ENCODE data around the gene IRF4.

IRF4 gene

GRCh38 chr6:391559-392440 lies at the start of gene IRF4:
Gene IRF4, plus strand, starts transcription at chr6:391752. Its CDS starts 1,401 bp downstream, at chr6:393153.
- 0 out of 2 replicates have a peak, but pooled peaks cover 2% of the 10 kb centered on the region for H3K4me1 ChIP-seq (ENCODE audit: insufficient read depth, low read length)
- peaks cover 91% of the 10 kb centered on the region for H3K27me3 ChIP-seq (ENCODE audit: insufficient read depth, low read length)
- H3K9ac ChIP-seq (ENCODE audit: low read depth, low read length): no peak within 1 kb of the TSS

GRCh38 chr6:341914-342831 lies 49.4 kb upstream of the IRF4 start:
- Histone ChIP-seq H3K9me3 (ENCODE audit: insufficient read depth, low read depth, low read length) (no peaks in the 10 kb centered on the region), H3K27me3 (ENCODE audit: insufficient read depth, low read length) (no peaks in the 10 kb centered on the region), H3K9ac (ENCODE audit: low read depth, low read length) (no peak overlapping the region), H3K27ac (ENCODE audit: low read length) (no peak overlapping the region), H3K4me1 (ENCODE audit: insufficient read depth, low read length) (no peaks in the 10 kb centered on the region), H3K36me3 (ENCODE audit: insufficient read depth, low read depth, low read length) (no peaks in the 10 kb centered on the region), H3K4me3 (ENCODE audit: low read length) (no peak overlapping the region)

More at GRCh38 chr6:391559-392440, at the start of gene IRF4:
- H3K36me3 ChIP-seq (ENCODE audit: insufficient read depth, low read depth, low read length): no peaks in the 10 kb centered on the region
- H3K4me3 ChIP-seq (ENCODE audit: low read length): peak within 1 kb of the TSS; percentile 67
- no peaks in the 10 kb centered on the region for H3K9me3 ChIP-seq (ENCODE audit: insufficient read depth, low read depth, low read length)
- no peak within 1 kb of the TSS for H3K27ac ChIP-seq (ENCODE audit: low read length)

- Histone ChIP-seq H3K36me3 (ENCODE audit: insufficient read depth, low read depth, low read length) (no peaks in the 10 kb centered on the region), H3K9ac (ENCODE audit: low read depth, low read length) (no peak overlapping the region), H3K27ac (ENCODE audit: low read length) (no peak overlapping the region), H3K4me3 (ENCODE audit: low read length) (no peak overlapping the region), H3K9me3 (ENCODE audit: insufficient read depth, low read depth, low read length) (no peaks in the 10 kb centered on the region), H3K27me3 (ENCODE audit: insufficient read depth, low read length) (no peaks in the 10 kb centered on the region), H3K4me1 (ENCODE audit: insufficient read depth, low read length) (no peaks in the 10 kb centered on the region)
Observed at GRCh38 chr6:342832-343179, 48.7 kb upstream of the IRF4 start.

- no peaks in the 10 kb centered on the region; the same call in 1 of the 2 replicates for H3K36me3 ChIP-seq (ENCODE audit: insufficient read depth, low read depth, low read length)
- H3K27me3 ChIP-seq (ENCODE audit: insufficient read depth, low read length): no peaks in the 10 kb centered on the region
- no peak overlapping the region for H3K4me3 ChIP-seq (ENCODE audit: low read length)
- H3K4me1 ChIP-seq (ENCODE audit: insufficient read depth, low read length): no peaks in the 10 kb centered on the region
- no peaks in the 10 kb centered on the region for H3K9me3 ChIP-seq (ENCODE audit: insufficient read depth, low read depth, low read length)
- no peak overlapping the region for H3K27ac ChIP-seq (ENCODE audit: low read length)
- no peak overlapping the region for H3K9ac ChIP-seq (ENCODE audit: low read depth, low read length)
Observed at GRCh38 chr6:343226-343935, 48.2 kb upstream of the IRF4 start.

GRCh38 chr6:343960-344815 lies 47.4 kb upstream of the IRF4 start:
- H3K36me3 ChIP-seq (ENCODE audit: insufficient read depth, low read depth, low read length): no peaks in the 10 kb centered on the region; the same call in 1 of the 2 replicates
- H3K27me3 ChIP-seq (ENCODE audit: insufficient read depth, low read length): no peaks in the 10 kb centered on the region
- H3K9ac ChIP-seq (ENCODE audit: low read depth, low read length): no peak overlapping the region
- H3K27ac ChIP-seq (ENCODE audit: low read length): no peak overlapping the region
- H3K4me3 ChIP-seq (ENCODE audit: low read length): no peak overlapping the region
- no peaks in the 10 kb centered on the region for H3K4me1 ChIP-seq (ENCODE audit: insufficient read depth, low read length)
- H3K9me3 ChIP-seq (ENCODE audit: insufficient read depth, low read depth, low read length): no peaks in the 10 kb centered on the region

GRCh38 chr6:344816-345340 lies 46.7 kb upstream of the IRF4 start:
- H3K9me3 ChIP-seq (ENCODE audit: insufficient read depth, low read depth, low read length): no peaks in the 10 kb centered on the region
- no peaks in the 10 kb centered on the region for H3K27me3 ChIP-seq (ENCODE audit: insufficient read depth, low read length)
- H3K36me3 ChIP-seq (ENCODE audit: insufficient read depth, low read depth, low read length): no peaks in the 10 kb centered on the region; the same call in 1 of the 2 replicates
- no peak overlapping the region for H3K9ac ChIP-seq (ENCODE audit: low read depth, low read length)
- H3K4me1 ChIP-seq (ENCODE audit: insufficient read depth, low read length): no peaks in the 10 kb centered on the region
- H3K27ac ChIP-seq (ENCODE audit: low read length): no peak overlapping the region
- no peak overlapping the region for H3K4me3 ChIP-seq (ENCODE audit: low read length)

GRCh38 chr6:345747-346385 lies 45.7 kb upstream of the IRF4 start:
- H3K9me3 ChIP-seq (ENCODE audit: insufficient read depth, low read depth, low read length): no peaks in the 10 kb centered on the region
- no peaks in the 10 kb centered on the region for H3K27me3 ChIP-seq (ENCODE audit: insufficient read depth, low read length)
- H3K36me3 ChIP-seq (ENCODE audit: insufficient read depth, low read depth, low read length): no peaks in the 10 kb centered on the region; the same call in 1 of the 2 replicates
- no peak overlapping the region for H3K27ac ChIP-seq (ENCODE audit: low read length)
- H3K4me1 ChIP-seq (ENCODE audit: insufficient read depth, low read length): no peaks in the 10 kb centered on the region
- no peak overlapping the region for H3K4me3 ChIP-seq (ENCODE audit: low read length)
- H3K9ac ChIP-seq (ENCODE audit: low read depth, low read length): no peak overlapping the region

- no peaks in the 10 kb centered on the region for H3K9me3 ChIP-seq (ENCODE audit: insufficient read depth, low read depth, low read length)
- H3K9ac ChIP-seq (ENCODE audit: low read depth, low read length): no peak overlapping the region
- no peaks in the 10 kb centered on the region; the same call in 1 of the 2 replicates for H3K4me1 ChIP-seq (ENCODE audit: insufficient read depth, low read length)
- no peaks in the 10 kb centered on the region; the same call in 1 of the 2 replicates for H3K36me3 ChIP-seq (ENCODE audit: insufficient read depth, low read depth, low read length)
- H3K4me3 ChIP-seq (ENCODE audit: low read length): no peak overlapping the region
- no peak overlapping the region for H3K27ac ChIP-seq (ENCODE audit: low read length)
- H3K27me3 ChIP-seq (ENCODE audit: insufficient read depth, low read length): no peaks in the 10 kb centered on the region
Observed at GRCh38 chr6:346386-347030, 45.0 kb upstream of the IRF4 start.

- H3K9ac ChIP-seq (ENCODE audit: low read depth, low read length): no peak overlapping the region
- H3K27me3 ChIP-seq (ENCODE audit: insufficient read depth, low read length): no peaks in the 10 kb centered on the region
- no peak overlapping the region for H3K4me3 ChIP-seq (ENCODE audit: low read length)
- no peaks in the 10 kb centered on the region; the same call in 1 of the 2 replicates for H3K4me1 ChIP-seq (ENCODE audit: insufficient read depth, low read length)
- H3K27ac ChIP-seq (ENCODE audit: low read length): no peak overlapping the region
- H3K9me3 ChIP-seq (ENCODE audit: insufficient read depth, low read depth, low read length): no peaks in the 10 kb centered on the region
- no peaks in the 10 kb centered on the region; the same call in 1 of the 2 replicates for H3K36me3 ChIP-seq (ENCODE audit: insufficient read depth, low read depth, low read length)
Observed at GRCh38 chr6:347232-347631, 44.3 kb upstream of the IRF4 start.

All from iPS-20b (cell line).